ENCODE data around the gene LARP6. TPM values are rescaled to one million over a fixed set of nuclear protein-coding genes. Genes with fewer than 3 reads are reported as not detected.
"Not testable (repeated sequence)": the region's sequence is repeated elsewhere in the genome, so short reads cannot be mapped to it uniquely, and the experiment has no call there.

Gene LARP6
- polyA plus RNA-seq, 3 donors, result 15.0 to 18.7 (median 18.2) TPM

- no peak for DNase-seq (ENCODE audit: low read depth in 3 of 3, low spot score in 2 of 3)
These were observed 5.5 kb upstream of the LARP6 start for GRCh38 chr15:70859322-70859908.

DNA sequence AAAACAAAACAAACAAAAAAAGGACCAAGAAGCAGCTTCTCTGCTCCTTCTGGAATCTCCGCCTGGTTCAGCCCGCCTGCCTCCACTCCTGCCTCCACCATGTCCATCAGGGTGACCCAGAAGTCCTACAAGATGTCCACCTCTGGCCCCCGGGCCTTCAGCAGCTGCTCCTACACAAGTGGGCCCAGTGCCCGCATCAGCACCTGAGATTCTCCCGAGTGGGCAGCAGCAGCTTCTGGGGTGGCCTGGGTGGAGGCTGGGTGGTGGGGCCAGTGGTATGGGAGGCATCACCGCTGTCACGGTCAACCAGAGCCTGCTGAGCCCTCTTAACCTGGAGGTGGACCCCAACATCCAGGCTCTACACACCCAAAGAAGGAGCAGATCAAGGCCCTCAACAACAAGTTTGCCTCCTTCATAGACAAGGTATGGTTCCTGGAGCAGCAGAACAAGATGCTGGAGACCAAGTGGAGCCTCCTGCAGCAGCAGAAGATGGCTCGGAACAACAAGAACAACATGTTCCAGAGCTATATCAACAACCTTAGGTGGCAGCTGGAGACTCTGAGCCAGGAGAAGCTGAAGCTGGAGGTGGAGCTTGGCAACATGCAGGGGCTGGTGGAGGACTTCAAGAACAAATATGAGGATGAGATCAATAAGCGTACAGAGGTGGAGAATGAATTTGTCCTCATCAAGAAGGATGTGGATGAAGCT lies 4.8 kb upstream of the LARP6 start:
- DNase-seq (ENCODE audit: low read depth in 3 of 3, low spot score in 2 of 3), result not testable (repeated sequence)

- DNase-seq (ENCODE audit: low read depth in 3 of 3, low spot score in 2 of 3), result no peak
These were observed 3.8 kb upstream of the LARP6 start for GRCh38 chr15:70857562-70858285.

DNA sequence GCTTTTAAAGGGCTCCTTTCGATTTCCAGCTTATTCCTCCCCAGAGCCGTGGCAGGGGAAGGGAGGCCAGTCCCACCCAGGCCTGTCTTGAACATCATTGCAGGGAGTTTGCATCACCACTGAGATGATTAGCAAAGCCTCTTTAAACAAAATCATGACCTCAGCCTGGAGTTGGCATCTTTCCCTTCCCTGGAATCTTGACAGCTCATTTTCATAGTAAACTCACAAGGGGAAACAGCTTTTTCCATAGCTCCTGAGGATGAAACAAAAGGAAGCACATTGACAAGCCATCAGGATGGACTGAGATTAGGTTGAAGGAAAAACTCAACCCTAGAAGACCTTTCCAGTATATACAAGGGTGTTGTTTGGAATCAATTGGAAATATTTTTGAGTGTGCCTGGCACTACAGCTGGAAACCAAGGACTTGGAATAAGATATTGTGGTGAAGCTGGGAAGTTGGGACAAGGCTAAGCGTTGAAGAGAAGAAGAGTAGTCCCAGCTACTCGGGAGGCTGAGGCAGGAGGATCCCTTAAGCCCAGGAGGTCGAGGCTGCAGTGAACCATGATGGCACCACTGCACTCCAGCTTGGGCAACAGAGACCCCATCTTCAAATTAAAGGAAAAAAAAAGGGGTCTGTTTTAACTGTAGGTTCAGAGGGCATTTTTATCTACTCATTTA lies 3.1 kb upstream of the LARP6 start:
- no peak for DNase-seq (ENCODE audit: low read depth in 3 of 3, low spot score in 2 of 3)

GRCh38 chr15:70856177-70856883 lies 2.4 kb upstream of the LARP6 start:
- no peak for DNase-seq (ENCODE audit: low read depth in 3 of 3, low spot score in 2 of 3)

DNA sequence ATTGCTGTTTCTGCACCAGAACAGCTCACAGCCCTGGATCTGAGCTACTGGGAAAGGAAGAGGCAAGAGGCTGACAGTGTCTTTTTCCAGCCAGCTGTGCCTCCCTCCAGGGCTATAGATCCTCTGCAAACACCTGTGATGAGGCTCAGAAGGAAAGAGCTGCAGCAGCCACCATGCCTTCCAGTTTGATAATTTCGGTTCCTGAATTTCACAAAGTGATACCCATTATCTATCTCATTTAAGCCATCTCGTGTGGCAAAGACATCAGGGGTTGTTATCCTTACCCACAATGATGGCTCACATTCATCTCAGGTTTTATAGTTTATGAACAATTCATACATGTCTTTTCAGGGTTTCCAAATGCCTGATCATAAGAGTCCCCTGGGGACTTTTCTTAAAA lies 1.8 kb upstream of the LARP6 start:
- no peak for DNase-seq (ENCODE audit: low read depth in 3 of 3, low spot score in 2 of 3)

GRCh38 chr15:70854666-70854976 lies 664 bp upstream of the LARP6 start:
- no peak for DNase-seq (ENCODE audit: low read depth in 3 of 3, low spot score in 2 of 3)

DNA sequence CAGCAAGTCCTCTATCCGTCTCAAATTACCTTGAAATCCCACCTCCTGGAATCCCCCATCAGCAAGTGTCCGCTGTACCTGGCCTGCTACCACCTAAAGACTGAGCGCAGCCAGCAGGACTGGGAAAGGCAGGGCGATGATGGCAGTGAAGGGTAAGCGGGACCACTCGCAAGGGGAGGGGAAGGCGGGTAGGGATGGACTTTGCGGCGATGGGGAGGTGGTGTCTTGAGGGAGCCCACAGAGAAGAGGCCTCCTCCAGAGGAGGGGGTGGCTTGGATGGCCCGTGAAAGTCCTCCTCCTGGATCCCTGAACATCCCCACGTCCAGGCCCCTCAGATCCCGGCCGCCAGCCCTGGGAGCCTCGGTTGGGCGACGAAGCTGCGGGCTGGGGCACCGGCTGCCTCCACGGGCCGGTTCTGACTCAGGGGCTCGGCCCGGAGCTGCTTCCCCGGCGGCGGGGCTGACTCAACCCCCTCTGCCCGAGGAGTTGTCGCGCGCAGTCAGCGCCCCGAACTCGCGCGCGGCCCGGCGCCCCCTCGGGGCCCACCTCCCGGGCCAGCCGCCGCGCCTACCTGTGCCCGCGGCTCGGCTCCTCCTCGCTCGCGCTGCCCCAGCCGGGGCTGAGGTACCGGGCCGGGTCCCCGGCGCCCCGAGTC lies 512 bp downstream of the LARP6 start:
- no peak for DNase-seq (ENCODE audit: low read depth in 3 of 3, low spot score in 2 of 3)

DNA sequence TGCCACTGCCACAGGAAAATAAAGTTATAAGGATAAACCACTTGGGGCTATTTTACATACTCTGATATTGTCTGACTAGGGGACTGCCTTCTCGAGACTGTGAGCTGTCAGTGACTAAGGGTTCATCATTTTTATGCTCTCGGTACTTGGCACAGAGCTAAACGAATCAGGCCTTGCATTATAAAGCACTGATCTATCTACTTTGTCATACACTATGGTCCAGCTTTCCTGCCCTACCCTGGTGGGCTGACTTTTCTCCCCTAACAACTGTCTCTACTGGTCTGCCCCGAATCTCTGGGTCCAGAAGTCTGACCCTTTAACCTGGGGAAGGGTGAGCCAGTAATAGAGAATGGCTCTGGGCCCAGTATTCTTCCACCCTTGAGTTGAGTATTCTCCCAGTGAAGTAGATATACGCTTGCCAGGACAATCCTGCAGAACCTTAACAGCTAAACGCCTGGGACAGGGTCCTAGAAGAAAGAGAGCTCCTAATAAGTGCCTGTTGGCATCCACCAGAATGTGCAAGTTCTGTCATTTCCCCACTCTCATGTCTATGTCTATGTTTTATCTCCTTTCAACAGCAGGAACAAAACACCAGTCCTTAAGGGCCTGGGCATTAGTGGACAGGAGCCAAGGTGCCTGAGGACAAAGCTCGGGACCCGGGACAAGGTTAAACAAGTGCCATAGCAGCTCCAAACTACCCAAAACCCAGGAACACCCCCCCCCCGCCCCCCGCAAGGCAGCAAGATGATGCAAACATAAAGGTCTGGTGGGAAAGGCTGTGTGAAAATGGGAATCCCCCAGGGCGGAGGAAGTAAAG lies 1.2 kb downstream of the LARP6 start:
- DNase-seq (ENCODE audit: low read depth in 3 of 3, low spot score in 2 of 3), result no peak

DNA sequence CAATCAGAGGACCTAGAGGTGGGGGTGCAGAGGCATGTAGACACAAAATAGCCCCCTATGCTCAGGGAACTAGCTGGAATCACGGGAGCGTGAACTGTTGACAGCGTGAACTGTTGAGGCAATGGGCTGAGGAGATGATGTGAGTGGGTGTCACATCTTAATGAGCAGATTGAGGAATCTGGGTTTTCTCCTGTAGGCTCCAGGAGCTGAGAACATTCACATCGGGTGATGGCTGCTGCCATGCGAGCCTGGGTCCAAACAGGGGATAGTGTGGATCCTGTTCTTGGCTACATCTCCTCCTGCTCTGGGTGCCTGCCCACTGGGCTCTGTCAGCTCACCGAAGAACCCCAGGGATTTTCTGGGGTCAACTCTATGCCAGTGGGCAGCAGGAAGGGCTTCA lies 2.1 kb downstream of the LARP6 start:
- DNase-seq (ENCODE audit: low read depth in 3 of 3, low spot score in 2 of 3), result no peak

- DNase-seq (ENCODE audit: low read depth in 3 of 3, low spot score in 2 of 3), result no peak
These were observed 8.2 kb downstream of the LARP6 start for GRCh38 chr15:70845602-70846360.

GRCh38 chr15:70837476-70837875 lies 16.5 kb downstream of the LARP6 start:
- DNase-seq (ENCODE audit: low read depth in 3 of 3, low spot score in 2 of 3), result no peak

DNA sequence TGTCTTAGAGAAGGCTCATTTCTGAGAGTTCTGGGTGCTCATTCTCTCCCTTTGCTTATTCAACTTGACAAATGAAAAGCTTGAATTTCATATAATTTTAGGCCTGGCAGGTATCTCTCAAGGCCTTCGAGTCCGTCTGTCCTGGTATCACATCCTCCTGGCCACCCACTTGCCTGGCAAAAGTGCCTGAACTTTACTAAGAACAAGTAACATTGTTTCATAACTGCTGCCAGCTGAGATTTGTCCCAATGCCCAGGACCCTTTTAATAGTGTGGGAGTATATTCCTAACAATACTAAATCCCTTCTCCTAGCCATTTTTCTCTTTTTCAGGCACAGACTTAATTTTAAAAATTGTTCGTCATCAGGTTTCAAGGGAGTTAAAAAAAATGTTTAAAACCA lies 18.1 kb downstream of the LARP6 start:
- DNase-seq (ENCODE audit: low read depth in 3 of 3, low spot score in 2 of 3), result no peak

- no peak for DNase-seq (ENCODE audit: low read depth in 3 of 3, low spot score in 2 of 3)
These were observed 18.5 kb downstream of the LARP6 start for GRCh38 chr15:70835415-70835814.

GRCh38 chr15:70834999-70835398 lies 19.0 kb downstream of the LARP6 start:
- DNase-seq (ENCODE audit: low read depth in 3 of 3, low spot score in 2 of 3), result no peak

DNA sequence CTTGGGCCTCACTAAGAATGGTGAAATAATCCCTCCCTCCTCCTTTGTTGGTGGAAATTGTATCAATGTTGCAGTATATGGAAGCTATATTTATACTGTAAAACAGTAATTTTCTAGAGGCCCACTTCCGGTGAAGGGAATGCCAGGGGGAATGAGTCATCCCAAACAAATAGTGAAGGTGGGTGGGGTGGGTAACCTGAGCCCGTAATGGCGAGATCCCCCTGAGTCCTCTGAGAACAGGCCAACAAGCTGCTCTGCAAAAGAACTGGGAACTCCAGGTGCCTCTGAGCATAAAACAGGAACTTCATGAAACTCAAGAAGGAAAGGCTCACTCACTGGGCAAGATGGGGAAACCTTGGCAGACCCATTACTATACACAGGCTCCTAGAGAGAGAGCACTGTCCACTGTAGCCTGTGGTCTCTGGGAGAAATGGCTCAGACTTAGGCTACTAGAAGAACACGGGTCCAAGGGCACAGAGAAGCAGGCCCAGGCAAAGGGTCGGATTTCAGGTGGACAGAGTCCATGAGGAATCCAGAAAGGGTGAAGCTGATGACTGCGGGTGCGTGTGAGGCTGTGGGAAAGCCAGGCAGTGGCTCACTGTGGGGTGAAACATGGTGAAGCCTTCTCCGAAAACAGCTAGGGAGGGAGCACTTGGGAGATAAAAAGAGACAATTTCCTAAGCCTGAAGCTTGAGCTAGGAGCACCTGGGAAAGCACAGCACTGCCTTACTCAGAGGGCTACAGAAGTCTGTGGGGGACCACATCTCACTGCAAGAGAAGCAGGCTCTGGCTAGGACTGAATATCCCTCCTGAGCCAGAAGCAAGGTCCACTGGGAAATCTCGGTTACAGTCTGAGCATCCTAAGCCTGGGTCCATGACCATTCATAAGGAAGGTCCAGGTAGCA lies 19.8 kb downstream of the LARP6 start:
- no peak for DNase-seq (ENCODE audit: low read depth in 3 of 3, low spot score in 2 of 3)

- no peak for DNase-seq (ENCODE audit: low read depth in 3 of 3, low spot score in 2 of 3)
These were observed 20.5 kb downstream of the LARP6 start for GRCh38 chr15:70833422-70833821.

DNA sequence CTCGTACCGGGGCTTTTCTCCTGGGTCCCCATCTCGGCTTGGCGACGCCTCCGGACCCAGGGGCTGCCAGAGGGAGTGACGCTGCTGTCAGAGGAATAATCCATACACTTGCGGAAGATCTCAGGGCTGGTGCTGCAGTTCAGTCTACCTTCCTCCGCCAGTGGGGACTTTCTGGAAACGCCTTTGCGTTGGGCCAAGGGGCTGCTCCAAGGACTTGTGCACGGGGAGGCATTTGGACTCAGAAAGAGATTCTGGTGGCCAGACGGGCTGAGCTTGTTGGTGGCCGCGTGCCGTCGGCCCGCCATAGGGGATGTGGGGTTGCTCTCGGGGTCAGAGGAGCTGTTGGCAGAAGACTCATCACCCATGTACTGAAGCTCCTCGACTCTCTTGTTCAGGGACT lies 21.8 kb downstream of the LARP6 start:
- DNase-seq (ENCODE audit: low read depth in 3 of 3, low spot score in 2 of 3), result no peak
